ENCODE data around the gene NLGN1.
A peak's percentile ranks its signal among the peaks of the same experiment; 100 is the strongest.

NLGN1 gene

DNA sequence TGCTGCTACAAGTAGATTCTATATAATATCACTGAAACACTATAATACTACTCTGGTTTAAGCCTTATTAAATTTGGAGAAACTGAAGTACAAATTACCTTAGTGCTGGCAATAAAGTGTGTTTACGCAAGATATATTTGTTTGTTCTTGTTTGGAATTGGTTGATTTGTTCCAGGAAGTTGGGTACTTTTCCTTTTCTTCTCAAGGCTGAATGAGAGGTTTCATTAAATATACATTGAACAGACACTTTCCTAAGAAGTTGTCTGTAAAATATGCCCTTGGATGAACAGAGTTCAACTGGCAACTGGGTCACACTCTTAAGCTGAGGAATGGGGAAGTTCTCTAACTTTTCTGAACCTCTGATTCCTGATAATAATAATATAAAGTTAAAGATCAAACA, 919.5 kb downstream of the NLGN1 start:
- no peak for DNase-seq

- DNase-seq: no peak
Measured at GRCh38 chr3:174318181-174318580, 920.6 kb downstream of the NLGN1 start.

GRCh38 chr3:174321548-174321947, 924.0 kb downstream of the NLGN1 start:
- no peak for DNase-seq

DNA sequence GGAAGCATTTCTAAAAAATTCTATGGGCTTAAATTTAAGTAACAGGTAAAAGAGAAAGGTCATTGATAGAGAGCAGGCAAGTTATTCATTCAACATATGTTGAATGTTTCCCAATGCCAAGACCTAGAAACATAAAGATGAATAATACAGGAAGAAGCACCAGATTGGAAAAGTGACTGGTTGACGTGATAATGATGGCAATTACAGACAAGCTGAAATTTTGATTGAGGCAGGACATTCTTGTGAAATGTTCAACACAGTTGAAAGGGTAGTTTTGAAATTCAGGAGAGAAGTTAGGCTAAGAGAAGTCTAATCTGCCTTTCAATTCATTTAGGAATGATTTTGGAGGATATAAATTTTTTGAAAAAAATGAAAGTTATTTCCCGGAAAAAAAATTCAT, 925.2 kb downstream of the NLGN1 start:
- no peak for DNase-seq

GRCh38 chr3:174325171-174325570, 927.6 kb downstream of the NLGN1 start:
- no peak for DNase-seq

DNA sequence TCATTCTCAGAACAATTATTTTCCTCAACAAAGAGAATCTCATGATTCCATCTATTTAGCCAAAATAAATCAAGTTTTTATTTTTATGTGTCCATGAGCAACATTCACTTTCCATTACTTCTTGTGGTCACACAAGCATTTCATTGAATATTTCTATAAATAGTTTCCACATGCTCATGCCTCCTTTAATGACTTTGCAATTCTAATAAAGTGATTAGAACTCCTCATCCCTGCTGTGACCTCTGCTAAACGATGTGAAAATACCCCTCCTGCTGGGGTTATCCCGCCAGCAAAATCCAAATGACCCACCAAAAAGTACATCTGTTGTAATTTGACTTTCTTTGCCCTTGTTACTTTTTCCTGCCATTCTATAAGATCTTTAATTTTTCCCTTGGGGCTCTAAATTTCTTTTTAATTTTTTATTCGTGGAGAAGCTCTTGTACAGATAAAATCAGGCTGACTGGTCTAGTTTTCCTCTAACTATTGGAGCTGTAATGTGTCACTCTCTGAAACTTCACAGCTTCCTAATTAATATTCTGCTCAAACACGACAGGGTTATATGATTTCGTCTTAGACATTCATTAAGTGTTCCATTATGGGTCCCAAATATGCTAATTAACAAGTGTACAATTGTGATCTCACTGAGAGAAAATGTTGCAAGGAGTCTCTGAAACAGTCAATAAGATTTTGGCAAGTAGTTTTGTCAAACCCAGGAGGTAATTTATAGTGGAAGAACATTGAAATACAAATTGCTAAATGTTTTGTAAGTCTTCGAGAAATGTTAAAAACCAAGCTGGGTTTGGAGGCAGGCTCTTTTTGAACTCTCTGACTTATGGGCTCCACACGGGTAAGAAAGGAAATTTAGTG, 928.5 kb downstream of the NLGN1 start:
- DNase-seq: no peak

DNA sequence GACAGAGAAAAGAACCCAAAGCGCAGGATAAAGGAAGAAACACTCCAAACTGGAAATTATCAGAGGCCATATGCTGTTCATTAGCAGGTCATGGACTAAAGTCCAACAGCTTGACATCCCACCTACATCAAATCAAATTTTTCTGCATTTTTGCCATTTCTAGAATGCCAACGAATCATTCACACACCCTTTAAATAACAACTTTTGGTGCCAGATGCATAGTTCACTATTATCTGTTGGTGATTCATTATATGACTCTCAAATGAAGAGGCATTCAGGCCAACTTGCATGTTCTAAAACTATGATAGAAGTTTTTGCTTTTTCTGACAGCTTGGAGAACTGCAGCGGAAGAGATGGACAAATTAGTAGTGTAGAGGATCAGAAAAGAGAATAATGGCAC, 931.8 kb downstream of the NLGN1 start:
- no peak for DNase-seq

GRCh38 chr3:174330303-174330702, 932.8 kb downstream of the NLGN1 start:
- DNase-seq: no peak

DNA sequence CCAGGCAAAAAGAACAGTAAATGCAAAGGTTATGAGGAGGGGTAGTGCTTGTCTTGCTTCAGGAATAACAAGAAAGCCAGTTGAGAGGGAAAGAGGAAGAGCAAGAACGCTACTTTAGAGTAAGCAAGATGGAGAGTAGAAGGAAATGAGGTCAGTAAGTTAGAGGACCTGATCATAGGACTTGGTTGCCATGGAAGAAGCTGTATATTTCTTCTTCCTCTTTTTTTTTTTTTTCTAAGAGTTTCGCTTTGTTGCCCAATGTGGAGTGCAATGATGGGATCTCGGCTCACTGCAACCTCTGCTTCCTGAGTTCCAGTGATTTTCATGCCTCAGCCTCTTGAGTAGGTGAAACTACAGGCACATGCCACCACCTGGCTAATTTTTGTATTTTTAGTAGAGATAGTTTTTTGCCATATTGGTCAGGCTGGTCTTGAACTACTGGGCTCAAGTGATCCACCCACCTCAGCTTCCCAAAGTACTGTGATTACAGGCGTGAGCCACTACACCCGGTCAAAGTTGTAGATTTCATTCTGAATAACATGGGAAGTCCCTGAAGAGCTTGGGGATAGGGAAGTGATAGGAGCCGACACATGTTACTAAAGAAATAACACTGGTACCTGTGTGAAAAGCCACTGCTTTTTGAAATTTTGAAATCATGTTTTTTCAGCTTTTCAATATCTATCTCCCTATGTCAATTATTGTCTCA, 933.7 kb downstream of the NLGN1 start:
- peak; percentile 92 to 94 for DNase-seq

GRCh38 chr3:174332391-174332790, 934.8 kb downstream of the NLGN1 start:
- DNase-seq: no peak

DNA sequence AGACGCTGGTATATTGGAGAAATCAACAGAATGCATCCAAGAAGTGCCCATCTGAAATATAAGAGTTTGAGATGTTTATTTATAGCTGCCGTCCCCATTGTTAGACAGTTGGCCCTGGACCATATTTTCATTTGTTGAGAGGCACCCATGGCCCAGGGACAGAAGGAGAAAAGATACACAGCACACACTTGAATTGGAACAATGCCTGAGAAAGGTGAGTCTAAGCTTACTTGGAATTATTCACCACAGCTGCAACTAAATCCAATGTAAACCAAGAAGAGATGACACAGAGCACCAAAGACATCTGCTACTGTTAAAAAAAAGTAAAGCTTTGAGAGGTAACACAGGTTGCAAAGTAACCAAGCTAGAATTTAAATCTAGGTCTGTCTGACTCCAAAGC, 936.1 kb downstream of the NLGN1 start:
- no peak for DNase-seq

- DNase-seq: no peak
Measured at GRCh38 chr3:174334111-174334510, 936.6 kb downstream of the NLGN1 start.

GRCh38 chr3:174335324-174335723, 937.8 kb downstream of the NLGN1 start:
- no peak for DNase-seq

GRCh38 chr3:174335910-174336309, 938.4 kb downstream of the NLGN1 start:
- no peak for DNase-seq
